Panc1 (cell line): Measurements from ENCODE around the gene STARD7. TPM values are rescaled to one million over a fixed set of nuclear protein-coding genes. Genes with fewer than 3 reads are reported as not detected.

Source experiments
- ATAC-seq: fragments of 200-7000 bp; cut with Tn5 transposase; 2 replicates; pipeline ENCODE4 v1.9.1; 2020; ENCODE audit warnings: mild to moderate bottlenecking, moderate library complexity
- BruUV-seq: library from RNA; stranded (reverse); fragments of 400-500 nt; replicated peaks from 2 replicates; lab custom pipeline; 2021; lab: Mats Ljungman, UMichigan
- CTCF ChIA-PET: fragments of 300-600 bp; sonication (Branson Sonifier 250); formaldehyde crosslinking; loops from one replicate; lab custom pipeline; 2022; ENCODE audit warnings: antibody characterized with exemption; lab: Charles Lee
- POLR2A ChIA-PET: fragments of 300-600 bp; sonication (Branson Sonifier 250); formaldehyde crosslinking; loops from one replicate; lab custom pipeline; 2022; ENCODE audit warnings: antibody characterized with exemption; lab: Charles Lee
- DNase-seq: peaks from one replicate; pipeline ENCODE4 v3.0.0-alpha.2; 2010; ENCODE audit warnings: low read depth, low spot score
- H3K27ac ChIP-seq: 2 replicates; pipeline ENCODE4 v1.5.1; 2011; ENCODE audit warnings: mild to moderate bottlenecking, low read length, inconsistent platforms
- H3K27me3 ChIP-seq: fragments of 200-500 bp; sonication (Bioruptor generic); 2 replicates; pipeline ENCODE4 v1.6.0; 2014; ENCODE audit warnings: low read length, inconsistent platforms; ENCODE audit not compliant: control insufficient read depth, insufficient read depth
- H3K36me3 ChIP-seq: fragments of 200-500 bp; sonication (Bioruptor generic); 2 replicates; pipeline ENCODE4 v1.5.1; 2014; ENCODE audit warnings: inconsistent platforms, mild to moderate bottlenecking, low read length, moderate library complexity; ENCODE audit not compliant: control insufficient read depth, insufficient read depth
- H3K4me1 ChIP-seq: 2 replicates; pipeline ENCODE4 v1.5.1; 2011; ENCODE audit warnings: inconsistent platforms, mild to moderate bottlenecking, low read length, moderate library complexity; ENCODE audit not compliant: control insufficient read depth, insufficient read depth
- H3K4me3 ChIP-seq, 2 experiments: 2 replicates each; pipeline ENCODE4 v1.5.1; 2011 to 2012; ENCODE audit warnings: low read depth in 2 of 2, low read length in 2 of 2, mild to moderate bottlenecking in 2 of 2, inconsistent platforms in 1 of 2, moderate library complexity in 1 of 2
- H3K9me3 ChIP-seq: fragments of 200-500 bp; sonication (Bioruptor generic); 2 replicates; pipeline ENCODE4 v1.5.1; 2014; ENCODE audit warnings: low read depth, mild to moderate bottlenecking, inconsistent platforms, low read length, moderate library complexity; ENCODE audit not compliant: control insufficient read depth, insufficient read depth
- POLR2AphosphoS5 ChIP-seq: IDR thresholded peaks from 2 replicates; pipeline ENCODE4 v1.6.1; 2012; ENCODE audit warnings: mild to moderate bottlenecking, low read depth, low read length, moderate library complexity
- SIN3A ChIP-seq: IDR thresholded peaks from 2 replicates; pipeline ENCODE4 v1.6.1; 2012; ENCODE audit warnings: low read depth, mild to moderate bottlenecking, low read length, moderate library complexity, borderline replicate concordance; ENCODE audit not compliant: insufficient read depth
- TCF7L2 ChIP-seq: IDR thresholded peaks from 2 replicates; pipeline ENCODE4 v1.6.1; 2011; ENCODE audit warnings: mild to moderate bottlenecking, low read depth, low read length, inconsistent platforms
- in situ Hi-C: cut with HindIII; loops from 2 replicates; pipeline ENCODE4 v1.10.0; 2016; ENCODE audit warnings: low sequenced_read_pairs, low pct_unique_long_range_greater_than_20kb
- intact Hi-C: fragments of 100-400 bp; cut with micrococcal nuclease; formaldehyde crosslinking; loops from one replicate; pipeline ENCODE4 v1.10.0; 2022; ENCODE audit not compliant: unreplicated experiment
- total RNA-seq: library from RNA; stranded (reverse); gene quantifications from one replicate; pipeline ENCODE4 v1.2.1, GENCODE V29; 2021; ENCODE audit not compliant: unreplicated experiment
- TF ChIP-seq, protein P1 (sequence below), 2 experiments: IDR thresholded peaks; 2 replicates each; pipeline ENCODE4 v1.6.1; 2011 to 2012; ENCODE audit warnings: low read depth in 2 of 2, control low read depth in 1 of 2, low read length in 1 of 2, mild to moderate bottlenecking in 1 of 2, moderate library complexity in 1 of 2; ENCODE audit not compliant: insufficient read depth in 1 of 2
- TF ChIP-seq, protein P2 (sequence below): fragments of 450-650 bp; IDR thresholded peaks from 2 replicates; pipeline ENCODE4 v1.5.1; 2017; ENCODE audit warnings: mild to moderate bottlenecking

STARD7 gene
- total RNA-seq, 1 experiment from 2014 or later = 133 TPM

DNA sequence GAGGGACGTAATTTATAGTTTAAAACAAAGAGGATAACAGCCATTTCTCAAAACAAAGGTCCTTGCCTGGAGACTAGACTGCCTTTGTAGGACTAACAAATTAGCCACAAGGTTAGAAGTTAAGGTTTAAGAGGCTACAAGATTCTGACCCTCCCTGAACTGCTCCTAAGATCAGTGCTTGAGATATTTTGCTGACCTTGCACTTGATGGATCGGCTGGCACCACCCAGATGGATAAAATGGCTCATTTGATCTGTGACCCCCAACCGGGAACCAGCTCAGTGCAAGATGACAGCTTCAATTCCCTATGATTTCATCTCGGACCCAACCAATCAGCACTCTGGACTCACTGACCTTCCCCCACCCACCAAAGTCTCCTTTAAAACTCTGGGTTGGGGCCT lies 3.7 kb upstream of the STARD7 start:
- Histone ChIP-seq H3K36me3 (no peaks in the 10 kb centered on the region; the same call in 1 of the 2 replicates), H3K9me3 (no peaks in the 10 kb centered on the region), H3K4me3 (no peak overlapping the region), H3K4me1 (peaks cover 11% of the 10 kb centered on the region), H3K27ac (no peak overlapping the region), H3K27me3 (no peaks in the 10 kb centered on the region)
- no peak for DNase-seq
- in situ Hi-C loops (no loop called here), intact Hi-C loops (no loop called here)
- TF ChIP-seq, protein P1, sequence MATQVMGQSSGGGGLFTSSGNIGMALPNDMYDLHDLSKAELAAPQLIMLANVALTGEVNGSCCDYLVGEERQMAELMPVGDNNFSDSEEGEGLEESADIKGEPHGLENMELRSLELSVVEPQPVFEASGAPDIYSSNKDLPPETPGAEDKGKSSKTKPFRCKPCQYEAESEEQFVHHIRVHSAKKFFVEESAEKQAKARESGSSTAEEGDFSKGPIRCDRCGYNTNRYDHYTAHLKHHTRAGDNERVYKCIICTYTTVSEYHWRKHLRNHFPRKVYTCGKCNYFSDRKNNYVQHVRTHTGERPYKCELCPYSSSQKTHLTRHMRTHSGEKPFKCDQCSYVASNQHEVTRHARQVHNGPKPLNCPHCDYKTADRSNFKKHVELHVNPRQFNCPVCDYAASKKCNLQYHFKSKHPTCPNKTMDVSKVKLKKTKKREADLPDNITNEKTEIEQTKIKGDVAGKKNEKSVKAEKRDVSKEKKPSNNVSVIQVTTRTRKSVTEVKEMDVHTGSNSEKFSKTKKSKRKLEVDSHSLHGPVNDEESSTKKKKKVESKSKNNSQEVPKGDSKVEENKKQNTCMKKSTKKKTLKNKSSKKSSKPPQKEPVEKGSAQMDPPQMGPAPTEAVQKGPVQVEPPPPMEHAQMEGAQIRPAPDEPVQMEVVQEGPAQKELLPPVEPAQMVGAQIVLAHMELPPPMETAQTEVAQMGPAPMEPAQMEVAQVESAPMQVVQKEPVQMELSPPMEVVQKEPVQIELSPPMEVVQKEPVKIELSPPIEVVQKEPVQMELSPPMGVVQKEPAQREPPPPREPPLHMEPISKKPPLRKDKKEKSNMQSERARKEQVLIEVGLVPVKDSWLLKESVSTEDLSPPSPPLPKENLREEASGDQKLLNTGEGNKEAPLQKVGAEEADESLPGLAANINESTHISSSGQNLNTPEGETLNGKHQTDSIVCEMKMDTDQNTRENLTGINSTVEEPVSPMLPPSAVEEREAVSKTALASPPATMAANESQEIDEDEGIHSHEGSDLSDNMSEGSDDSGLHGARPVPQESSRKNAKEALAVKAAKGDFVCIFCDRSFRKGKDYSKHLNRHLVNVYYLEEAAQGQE (IDR thresholded peaks at IDR 0.05; ENCODE audit: insufficient read depth in 1 of 2, low read depth in 2 of 2, low read length in 1 of 2) = no peak
- TF ChIP-seq TCF7L2 (no peak), SIN3A (no peak), POLR2AphosphoS5 (no peak)
- TF ChIP-seq, protein P2, sequence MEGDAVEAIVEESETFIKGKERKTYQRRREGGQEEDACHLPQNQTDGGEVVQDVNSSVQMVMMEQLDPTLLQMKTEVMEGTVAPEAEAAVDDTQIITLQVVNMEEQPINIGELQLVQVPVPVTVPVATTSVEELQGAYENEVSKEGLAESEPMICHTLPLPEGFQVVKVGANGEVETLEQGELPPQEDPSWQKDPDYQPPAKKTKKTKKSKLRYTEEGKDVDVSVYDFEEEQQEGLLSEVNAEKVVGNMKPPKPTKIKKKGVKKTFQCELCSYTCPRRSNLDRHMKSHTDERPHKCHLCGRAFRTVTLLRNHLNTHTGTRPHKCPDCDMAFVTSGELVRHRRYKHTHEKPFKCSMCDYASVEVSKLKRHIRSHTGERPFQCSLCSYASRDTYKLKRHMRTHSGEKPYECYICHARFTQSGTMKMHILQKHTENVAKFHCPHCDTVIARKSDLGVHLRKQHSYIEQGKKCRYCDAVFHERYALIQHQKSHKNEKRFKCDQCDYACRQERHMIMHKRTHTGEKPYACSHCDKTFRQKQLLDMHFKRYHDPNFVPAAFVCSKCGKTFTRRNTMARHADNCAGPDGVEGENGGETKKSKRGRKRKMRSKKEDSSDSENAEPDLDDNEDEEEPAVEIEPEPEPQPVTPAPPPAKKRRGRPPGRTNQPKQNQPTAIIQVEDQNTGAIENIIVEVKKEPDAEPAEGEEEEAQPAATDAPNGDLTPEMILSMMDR = no peak
- no peak for ATAC-seq
- BruUV-seq = no TSS peak
- ChIA-PET POLR2A (no interaction called here), CTCF (no interaction called here)

DNA sequence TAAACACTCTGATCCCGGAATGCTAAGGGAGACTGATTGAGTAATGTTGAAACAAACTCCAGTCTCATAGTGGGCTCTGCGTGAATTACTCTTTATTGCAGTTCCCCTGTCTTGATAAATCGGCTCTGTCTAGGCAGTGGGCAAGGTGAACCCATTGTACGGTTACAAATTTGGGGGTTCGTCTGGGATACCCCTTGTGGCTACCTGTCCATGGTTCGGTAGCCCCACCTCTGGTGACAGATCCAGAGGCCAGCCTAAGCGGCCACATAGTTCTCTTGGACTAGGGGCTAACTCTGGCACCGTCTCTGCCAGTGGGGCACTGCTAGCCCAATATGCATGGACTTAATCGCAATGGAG lies 1.1 kb upstream of the STARD7 start:
- no peak for TF ChIP-seq SIN3A
- no peak for TF ChIP-seq TCF7L2
- no peak for TF ChIP-seq POLR2AphosphoS5
- TF ChIP-seq, protein P2 = no peak
- H3K4me1 ChIP-seq = peaks cover 27% of the 10 kb centered on the region
- H3K4me3 ChIP-seq = peak overlapping the region; percentile 73 to 91
- BruUV-seq = no TSS peak
- in situ Hi-C loops (no loop called here), intact Hi-C loops (loop anchor here (5.0 kb wide), 1 partner anchor 53 kb away; no protein-coding TSS in a partner anchor)
- H3K27me3 ChIP-seq = no peaks in the 10 kb centered on the region
- DNase-seq (no peak), ATAC-seq (no peak)
- POLR2A ChIA-PET = no interaction called here
- H3K36me3 ChIP-seq = no peaks in the 10 kb centered on the region; the same call in none of the 2 replicates
- H3K27ac ChIP-seq = peak overlapping the region; percentile 98
- no peaks in the 10 kb centered on the region for H3K9me3 ChIP-seq
- CTCF ChIA-PET = no interaction called here
